ENCODE measurements around the gene TUBD1.

DNA sequence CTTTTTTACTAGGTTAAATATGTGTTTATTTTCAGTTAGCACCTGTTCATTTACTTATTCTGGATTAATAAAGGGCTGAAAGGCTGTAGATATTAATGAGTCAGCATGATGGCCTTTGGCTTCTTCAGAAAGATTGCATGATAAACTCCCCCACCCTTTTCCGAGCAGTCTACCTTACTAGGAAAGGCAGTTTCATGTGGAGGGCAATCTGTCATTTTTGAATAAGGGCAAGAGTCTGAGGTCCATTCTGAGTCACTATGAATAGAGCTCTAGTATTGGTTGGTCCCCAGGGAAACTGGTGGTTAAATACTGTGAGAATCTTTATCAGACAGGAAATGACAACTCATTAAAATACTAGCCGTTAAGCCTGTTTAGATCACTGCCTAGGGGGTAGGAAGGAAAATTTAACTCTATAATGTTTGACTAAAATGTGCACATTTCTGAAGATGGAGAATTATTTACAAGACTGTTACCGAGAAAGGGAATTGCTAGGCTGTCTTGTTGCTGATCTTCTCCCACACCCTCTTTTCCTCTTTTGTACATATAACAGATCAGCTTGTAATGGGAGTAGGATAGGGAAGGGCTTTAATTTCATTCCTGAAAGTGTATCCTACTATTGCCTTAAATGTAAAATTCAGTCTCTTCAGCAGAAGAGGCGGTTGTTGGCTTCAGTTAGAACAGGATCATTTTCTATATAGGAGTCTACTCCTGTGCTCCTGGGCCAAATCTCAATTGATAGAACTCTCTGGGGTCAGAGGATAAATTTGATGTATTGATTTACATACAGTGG is 63.3 kb downstream of the TUBD1 start:
- no peak for TF ChIP-seq POLR2A (IDR thresholded peaks at IDR 0.05)
- TF ChIP-seq, protein P1, sequence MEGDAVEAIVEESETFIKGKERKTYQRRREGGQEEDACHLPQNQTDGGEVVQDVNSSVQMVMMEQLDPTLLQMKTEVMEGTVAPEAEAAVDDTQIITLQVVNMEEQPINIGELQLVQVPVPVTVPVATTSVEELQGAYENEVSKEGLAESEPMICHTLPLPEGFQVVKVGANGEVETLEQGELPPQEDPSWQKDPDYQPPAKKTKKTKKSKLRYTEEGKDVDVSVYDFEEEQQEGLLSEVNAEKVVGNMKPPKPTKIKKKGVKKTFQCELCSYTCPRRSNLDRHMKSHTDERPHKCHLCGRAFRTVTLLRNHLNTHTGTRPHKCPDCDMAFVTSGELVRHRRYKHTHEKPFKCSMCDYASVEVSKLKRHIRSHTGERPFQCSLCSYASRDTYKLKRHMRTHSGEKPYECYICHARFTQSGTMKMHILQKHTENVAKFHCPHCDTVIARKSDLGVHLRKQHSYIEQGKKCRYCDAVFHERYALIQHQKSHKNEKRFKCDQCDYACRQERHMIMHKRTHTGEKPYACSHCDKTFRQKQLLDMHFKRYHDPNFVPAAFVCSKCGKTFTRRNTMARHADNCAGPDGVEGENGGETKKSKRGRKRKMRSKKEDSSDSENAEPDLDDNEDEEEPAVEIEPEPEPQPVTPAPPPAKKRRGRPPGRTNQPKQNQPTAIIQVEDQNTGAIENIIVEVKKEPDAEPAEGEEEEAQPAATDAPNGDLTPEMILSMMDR (IDR thresholded peaks at IDR 0.05) = no peak
